ENCODE measurements around the gene KLHL29.

- TF ChIP-seq CTCF (conservative IDR thresholded peaks at IDR 0.05) = no peak
- TF ChIP-seq ZFX (IDR thresholded peaks at IDR 0.05) = no peak
These were observed 134.3 kb downstream of the KLHL29 start for GRCh38 chr2:23519334-23519651.
